Colonic mucosa (tissue), 4 donors: ENCODE results near the gene LHPP. TPM values are rescaled to one million over a fixed set of nuclear protein-coding genes. Genes with fewer than 3 reads are reported as not detected.

Experiments
- DNase-seq: peaks from one replicate; pipeline ENCODE4 v3.0.0-alpha.2; 2020
- H3K27ac ChIP-seq: fragments of 200-600 bp; one replicate; pipeline ENCODE4 v1.8.0; 2021
- H3K27me3 ChIP-seq: fragments of 200-600 bp; one replicate; pipeline ENCODE4 v1.8.0; 2021
- H3K36me3 ChIP-seq: fragments of 200-600 bp; one replicate; pipeline ENCODE4 v1.8.0; 2021
- H3K4me1 ChIP-seq: fragments of 200-600 bp; one replicate; pipeline ENCODE4 v1.8.0; 2021; ENCODE audit warnings: mild to moderate bottlenecking
- H3K4me3 ChIP-seq: fragments of 200-600 bp; one replicate; pipeline ENCODE4 v1.8.0; 2021
- H3K9ac ChIP-seq, 2 donors: one replicate each; pipeline ENCODE4 v1.7.0; 2013; ENCODE audit warnings: control low read depth in 2 of 2, low read depth in 2 of 2, low read length in 2 of 2
- H3K9me3 ChIP-seq: fragments of 200-600 bp; one replicate; pipeline ENCODE4 v1.8.0; 2021
- intact Hi-C: fragments of 100-400 bp; cut with DNase I; formaldehyde crosslinking; loops from one replicate; pipeline ENCODE4 v1.14.1; 2022
- total RNA-seq, 2 donors: library from RNA; stranded (reverse); fragmentation: NEBNext Ultra II Directional in 1 of 2; extraction: Animal tissue kit (Norgen Biotek cat#: 25700) in 1 of 2; gene quantifications; one replicate each; pipeline ENCODE4 v1.2.1, GENCODE V29; 2021
- TF ChIP-seq, protein P1 (sequence below): fragments of 200-600 bp; IDR thresholded peaks from one replicate; pipeline ENCODE4 v1.8.0; 2022; ENCODE audit warnings: antibody characterized with exemption, mild to moderate bottlenecking
- donor health status: healthy.
- donor health status: DM: no; HTN: no; CAD: no.
- donor health status: DM: no; HTN: no; CAD: no.

Gene LHPP
- total RNA-seq, 2 donors from 2014 or later, result 12.8 to 24.6 TPM

DNA sequence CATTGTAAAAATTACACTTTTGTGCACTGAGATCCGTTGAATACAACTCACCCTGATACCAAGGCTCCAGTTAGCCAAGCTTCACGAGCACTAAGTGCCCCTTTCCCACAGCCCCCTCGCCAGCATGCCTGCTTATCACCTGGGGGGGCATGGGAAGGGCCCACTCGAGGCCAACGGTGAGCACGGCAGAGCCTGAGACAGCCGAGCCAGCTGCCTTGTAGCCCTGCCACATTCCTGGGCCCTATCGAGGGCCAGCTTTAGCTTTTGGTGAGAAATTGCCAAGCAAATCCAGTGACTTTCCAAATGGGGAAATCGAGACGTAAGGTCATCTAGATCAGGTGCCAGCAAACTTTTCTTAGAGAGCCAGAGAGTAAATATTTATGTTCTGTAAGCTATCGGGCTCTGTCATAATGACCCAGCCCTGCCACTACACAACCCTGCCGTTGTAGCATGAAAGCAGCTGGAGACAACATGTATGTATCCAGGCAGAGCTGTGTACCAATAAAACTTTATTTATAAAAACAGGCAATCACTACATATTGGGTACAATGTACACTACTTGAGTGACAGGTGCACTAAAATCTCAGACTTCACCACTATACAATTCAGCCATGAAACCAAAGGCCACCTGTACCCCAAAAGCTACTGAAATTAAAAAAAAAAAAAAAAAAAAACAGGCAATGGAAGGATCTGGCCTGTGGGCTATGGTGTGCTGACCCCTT, 198.9 kb downstream of the LHPP start:
- Histone ChIP-seq H3K9me3 (no peaks in the 10 kb centered on the region), H3K36me3 (no peaks in the 10 kb centered on the region), H3K27ac (no peak overlapping the region), H3K27me3 (no peaks in the 10 kb centered on the region), H3K9ac (no peak overlapping the region), H3K4me3 (no peak overlapping the region), H3K4me1 (no peaks in the 10 kb centered on the region)
- DNase-seq, result no peak
- TF ChIP-seq, protein P1, sequence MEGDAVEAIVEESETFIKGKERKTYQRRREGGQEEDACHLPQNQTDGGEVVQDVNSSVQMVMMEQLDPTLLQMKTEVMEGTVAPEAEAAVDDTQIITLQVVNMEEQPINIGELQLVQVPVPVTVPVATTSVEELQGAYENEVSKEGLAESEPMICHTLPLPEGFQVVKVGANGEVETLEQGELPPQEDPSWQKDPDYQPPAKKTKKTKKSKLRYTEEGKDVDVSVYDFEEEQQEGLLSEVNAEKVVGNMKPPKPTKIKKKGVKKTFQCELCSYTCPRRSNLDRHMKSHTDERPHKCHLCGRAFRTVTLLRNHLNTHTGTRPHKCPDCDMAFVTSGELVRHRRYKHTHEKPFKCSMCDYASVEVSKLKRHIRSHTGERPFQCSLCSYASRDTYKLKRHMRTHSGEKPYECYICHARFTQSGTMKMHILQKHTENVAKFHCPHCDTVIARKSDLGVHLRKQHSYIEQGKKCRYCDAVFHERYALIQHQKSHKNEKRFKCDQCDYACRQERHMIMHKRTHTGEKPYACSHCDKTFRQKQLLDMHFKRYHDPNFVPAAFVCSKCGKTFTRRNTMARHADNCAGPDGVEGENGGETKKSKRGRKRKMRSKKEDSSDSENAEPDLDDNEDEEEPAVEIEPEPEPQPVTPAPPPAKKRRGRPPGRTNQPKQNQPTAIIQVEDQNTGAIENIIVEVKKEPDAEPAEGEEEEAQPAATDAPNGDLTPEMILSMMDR, result no peak
- intact Hi-C loops, result no loop called here

DNA sequence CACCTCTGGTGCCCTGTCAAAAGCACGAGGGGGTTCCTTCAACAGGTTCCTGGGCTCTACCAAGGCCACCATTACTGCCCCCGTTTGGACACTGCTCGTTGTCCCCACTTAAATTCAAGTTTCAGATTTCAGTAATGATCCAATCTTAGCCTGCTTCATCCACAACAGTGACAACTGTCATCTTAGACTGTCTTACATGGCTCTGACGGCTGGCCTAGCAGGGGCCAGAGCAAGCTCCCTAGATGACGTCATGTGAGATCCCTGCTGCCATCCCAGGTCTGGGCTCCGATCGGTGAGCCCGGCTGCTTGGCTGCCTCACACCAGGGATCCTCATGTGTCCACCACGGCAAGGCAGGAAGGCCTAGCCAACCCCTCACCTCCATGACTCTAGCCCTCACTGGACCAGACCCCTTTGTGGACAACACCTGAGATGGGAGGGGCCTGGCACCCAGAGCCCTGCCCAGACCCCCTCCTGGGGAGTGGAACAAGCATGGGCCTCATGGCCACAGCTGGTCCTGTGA, 200.1 kb downstream of the LHPP start:
- Histone ChIP-seq H3K9ac (no peak overlapping the region), H3K36me3 (no peaks in the 10 kb centered on the region), H3K27ac (no peak overlapping the region), H3K27me3 (no peaks in the 10 kb centered on the region), H3K4me3 (no peak overlapping the region), H3K9me3 (no peaks in the 10 kb centered on the region), H3K4me1 (no peaks in the 10 kb centered on the region)
- DNase-seq, result no peak
- TF ChIP-seq, protein P1, result no peak
- intact Hi-C loops, result no loop called here

DNA sequence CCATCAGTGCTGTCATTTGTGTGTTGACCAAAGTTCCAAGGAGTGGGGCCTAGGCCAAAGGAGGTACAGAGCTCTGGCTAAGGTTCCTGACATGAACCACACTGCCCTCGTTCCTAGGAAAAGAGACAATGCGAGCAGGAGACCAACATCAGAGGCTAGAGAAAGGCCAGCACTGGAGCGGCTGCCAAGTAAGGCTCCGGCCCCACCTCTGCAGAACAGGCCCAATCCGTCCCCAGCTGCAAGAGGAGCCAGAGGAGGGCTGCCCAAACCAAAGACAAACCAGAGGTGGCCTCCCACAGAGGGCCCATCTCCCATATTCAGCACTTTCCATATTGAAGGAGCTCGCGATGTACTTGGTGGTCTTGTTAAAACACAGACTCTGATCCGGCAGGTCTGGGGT, 201.6 kb downstream of the LHPP start:
- H3K36me3 ChIP-seq, result no peaks in the 10 kb centered on the region
- H3K4me1 ChIP-seq, result peaks cover 6% of the 10 kb centered on the region
- H3K27ac ChIP-seq, result no peak overlapping the region
- TF ChIP-seq, protein P1, result no peak
- no peak for DNase-seq
- H3K27me3 ChIP-seq, result no peaks in the 10 kb centered on the region
- H3K9ac ChIP-seq, result no peak overlapping the region
- intact Hi-C loops, result no loop called here
- no peaks in the 10 kb centered on the region for H3K9me3 ChIP-seq
- no peak overlapping the region for H3K4me3 ChIP-seq

Other genes starting within 250 kb of the LHPP start
- gene OAT, start 42.9 kb upstream of the LHPP start, total RNA-seq, result 100 to 1,000 TPM in 1 of 2 donors, 10 to 100 TPM in 1; 65.0 to 113 TPM
- gene NKX1-2, start 11.8 kb upstream of the LHPP start, total RNA-seq, result under 1 TPM in 1 of 2 donors, not detected in 1; 0.07 TPM